Osteoblast (primary cell): ENCODE data around the gene POGLUT3. TPM values are rescaled to one million over a fixed set of nuclear protein-coding genes. Genes with fewer than 3 reads are reported as not detected.

Experiments
- DNase-seq: peaks from one replicate; pipeline ENCODE4 v3.0.0; 2011; ENCODE audit warnings: low spot score, mixed read lengths; ENCODE audit not compliant: insufficient read length; ENCODE audit errors: missing footprints
- H2AFZ ChIP-seq: 2 replicates; pipeline ENCODE4 v1.6.0; 2011; ENCODE audit warnings: mild to moderate bottlenecking, low read length
- H3K27ac ChIP-seq: 2 replicates; pipeline ENCODE4 v1.5.1; 2011; ENCODE audit warnings: mild to moderate bottlenecking, low read depth, low read length, moderate library complexity
- H3K27me3 ChIP-seq: 2 replicates; pipeline ENCODE4 v1.6.0; 2012; ENCODE audit warnings: mild to moderate bottlenecking, control low read depth, inconsistent platforms, low read length, moderate library complexity; ENCODE audit not compliant: insufficient read depth
- H3K36me3 ChIP-seq: 2 replicates; pipeline ENCODE4 v1.5.1; 2011; ENCODE audit warnings: mild to moderate bottlenecking, low read length, control low read depth, moderate library complexity; ENCODE audit not compliant: insufficient read depth
- H3K4me1 ChIP-seq: 2 replicates; pipeline ENCODE4 v1.5.1; 2011; ENCODE audit warnings: mild to moderate bottlenecking, low read length, control low read depth, moderate library complexity; ENCODE audit not compliant: insufficient read depth
- H3K4me2 ChIP-seq: 2 replicates; pipeline ENCODE4 v1.6.0; 2011; ENCODE audit warnings: mild to moderate bottlenecking, low read length; ENCODE audit not compliant: insufficient read depth
- H3K4me3 ChIP-seq: fragments of 200-600 bp; sonication (generic); 3 replicates; pipeline ENCODE4 v1.5.1; 2012; ENCODE audit warnings: mild to moderate bottlenecking, low read length, inconsistent platforms; ENCODE audit not compliant: insufficient read depth
- H3K79me2 ChIP-seq: 2 replicates; pipeline ENCODE4 v1.6.0; 2012; ENCODE audit warnings: mild to moderate bottlenecking, low read length, control low read depth, inconsistent platforms; ENCODE audit not compliant: insufficient read depth
- H3K9me3 ChIP-seq: 2 replicates; pipeline ENCODE4 v1.5.1; 2011; ENCODE audit warnings: low read depth, low read length, control low read depth
- H4K20me1 ChIP-seq: 2 replicates; pipeline ENCODE4 v1.6.0; 2012; ENCODE audit warnings: mild to moderate bottlenecking, low read length, control low read depth; ENCODE audit not compliant: insufficient read depth
- total RNA-seq: library from RNA; depleted of rRNA; stranded (reverse); fragments of >200 nt; gene quantifications from 2 replicates; pipeline ENCODE4 v1.2.3, GENCODE V29; 2012
- TF ChIP-seq, protein P1 (sequence below): IDR thresholded peaks from 2 replicates; pipeline ENCODE4 v1.5.1; 2011; ENCODE audit warnings: mild to moderate bottlenecking, low read depth, low read length, moderate library complexity; ENCODE audit errors: extremely low read depth

The POGLUT3 gene
- total RNA-seq, 1 donor: 29.0 TPM

DNA sequence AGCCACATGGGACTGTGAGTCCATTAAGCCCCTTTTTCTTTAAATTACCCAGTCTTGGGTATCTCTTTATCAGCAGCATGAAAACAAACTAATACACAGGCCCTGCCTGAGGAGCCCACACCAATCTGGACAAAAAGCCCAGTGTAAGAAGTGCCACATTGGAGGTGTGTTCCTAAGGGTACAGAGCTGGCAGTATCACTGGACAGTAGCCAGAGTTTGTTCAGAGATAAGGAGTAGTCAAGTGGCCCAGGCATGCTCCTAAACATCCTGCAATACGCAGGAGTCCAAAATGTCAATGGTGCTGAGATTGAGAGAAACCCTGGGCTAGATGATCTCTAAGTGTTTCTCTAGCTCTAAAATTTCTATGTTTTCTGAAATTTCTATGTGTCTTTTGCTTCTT, 27.0 kb upstream of the POGLUT3 start:
- Histone ChIP-seq H3K4me3 (no peak overlapping the region), H3K27ac (no peak overlapping the region), H2AFZ (no peak overlapping the region), H3K4me1 (no peaks in the 10 kb centered on the region), H3K9me3 (no peaks in the 10 kb centered on the region), H3K79me2 (no peaks in the 10 kb centered on the region), H3K36me3 (no peaks in the 10 kb centered on the region), H3K27me3 (peaks cover 11% of the 10 kb centered on the region), H3K4me2 (no peak overlapping the region), H4K20me1 (no peaks in the 10 kb centered on the region)
- DNase-seq: no peak
- TF ChIP-seq, protein P1, sequence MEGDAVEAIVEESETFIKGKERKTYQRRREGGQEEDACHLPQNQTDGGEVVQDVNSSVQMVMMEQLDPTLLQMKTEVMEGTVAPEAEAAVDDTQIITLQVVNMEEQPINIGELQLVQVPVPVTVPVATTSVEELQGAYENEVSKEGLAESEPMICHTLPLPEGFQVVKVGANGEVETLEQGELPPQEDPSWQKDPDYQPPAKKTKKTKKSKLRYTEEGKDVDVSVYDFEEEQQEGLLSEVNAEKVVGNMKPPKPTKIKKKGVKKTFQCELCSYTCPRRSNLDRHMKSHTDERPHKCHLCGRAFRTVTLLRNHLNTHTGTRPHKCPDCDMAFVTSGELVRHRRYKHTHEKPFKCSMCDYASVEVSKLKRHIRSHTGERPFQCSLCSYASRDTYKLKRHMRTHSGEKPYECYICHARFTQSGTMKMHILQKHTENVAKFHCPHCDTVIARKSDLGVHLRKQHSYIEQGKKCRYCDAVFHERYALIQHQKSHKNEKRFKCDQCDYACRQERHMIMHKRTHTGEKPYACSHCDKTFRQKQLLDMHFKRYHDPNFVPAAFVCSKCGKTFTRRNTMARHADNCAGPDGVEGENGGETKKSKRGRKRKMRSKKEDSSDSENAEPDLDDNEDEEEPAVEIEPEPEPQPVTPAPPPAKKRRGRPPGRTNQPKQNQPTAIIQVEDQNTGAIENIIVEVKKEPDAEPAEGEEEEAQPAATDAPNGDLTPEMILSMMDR: no peak

DNA sequence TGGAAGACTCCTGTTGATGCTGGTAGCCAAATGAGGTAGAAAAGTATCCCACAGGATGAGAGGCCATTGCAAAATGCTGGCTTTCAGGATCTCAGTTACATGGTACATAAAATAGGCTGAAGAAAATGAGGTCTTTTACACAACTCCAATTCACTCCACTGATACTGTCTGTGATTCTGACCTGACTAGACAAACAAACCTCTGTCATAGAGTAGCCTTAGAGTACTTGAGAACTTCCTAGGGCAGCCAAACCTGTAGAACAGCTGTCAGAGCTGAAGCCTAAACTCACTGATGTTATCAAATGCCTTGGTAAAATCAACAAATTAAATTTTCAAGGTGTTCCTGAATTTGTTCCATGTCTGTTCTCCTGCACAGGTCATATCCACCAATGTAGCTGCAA, 26.2 kb upstream of the POGLUT3 start:
- no peaks in the 10 kb centered on the region for H3K79me2 ChIP-seq
- H3K27me3 ChIP-seq: peaks cover 11% of the 10 kb centered on the region
- H3K36me3 ChIP-seq: no peaks in the 10 kb centered on the region
- H3K4me3 ChIP-seq: no peak overlapping the region
- no peaks in the 10 kb centered on the region for H3K4me1 ChIP-seq
- TF ChIP-seq, protein P1: no peak
- no peaks in the 10 kb centered on the region for H4K20me1 ChIP-seq
- H2AFZ ChIP-seq: no peak overlapping the region
- H3K27ac ChIP-seq: no peak overlapping the region
- H3K9me3 ChIP-seq: no peaks in the 10 kb centered on the region
- no peak overlapping the region for H3K4me2 ChIP-seq
- DNase-seq: no peak

DNA sequence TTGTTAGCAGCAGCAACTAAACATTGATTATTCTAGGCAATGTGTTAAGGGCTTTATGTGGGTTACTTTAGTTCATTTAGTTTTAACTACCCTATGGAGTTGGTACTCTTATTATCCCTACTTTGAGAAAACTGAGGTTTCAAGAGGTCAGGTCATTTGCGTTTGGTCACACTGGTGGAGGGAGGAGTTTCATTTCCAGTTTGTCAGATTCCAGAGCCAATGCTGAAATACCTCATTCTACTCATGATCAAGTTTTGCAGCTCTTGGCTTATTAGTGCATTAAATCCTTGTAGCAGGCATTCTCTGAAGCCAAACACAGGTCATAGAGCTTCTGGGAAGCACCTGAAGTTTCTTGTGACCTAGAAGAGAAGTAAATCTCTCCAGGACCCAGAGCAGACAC, 24.1 kb upstream of the POGLUT3 start:
- Histone ChIP-seq H4K20me1 (no peaks in the 10 kb centered on the region), H3K9me3 (no peaks in the 10 kb centered on the region), H3K79me2 (no peaks in the 10 kb centered on the region), H3K27me3 (peaks cover 10% of the 10 kb centered on the region), H3K27ac (no peak overlapping the region), H3K4me2 (no peak overlapping the region), H3K36me3 (no peaks in the 10 kb centered on the region), H2AFZ (no peak overlapping the region), H3K4me3 (no peak overlapping the region), H3K4me1 (no peaks in the 10 kb centered on the region)
- TF ChIP-seq, protein P1: no peak
- DNase-seq: no peak

DNA sequence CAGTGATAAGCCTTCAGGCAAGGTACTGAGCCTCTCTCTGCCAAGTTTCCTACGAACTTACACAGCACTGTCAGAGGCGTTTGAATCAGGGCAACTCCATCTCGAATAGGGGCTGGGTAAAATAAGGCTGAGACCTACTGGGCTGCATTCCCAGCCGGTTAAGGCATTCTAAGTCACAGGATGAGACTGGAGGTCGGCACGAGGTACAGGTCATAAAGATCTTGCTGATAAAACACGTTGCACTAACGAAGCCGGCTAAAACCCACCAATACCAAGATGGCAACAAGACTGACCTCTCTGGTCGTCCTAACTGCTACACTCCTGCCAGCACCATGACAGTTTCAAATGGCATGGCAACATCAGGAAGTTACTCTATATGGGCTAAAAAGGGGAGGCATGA, 20.4 kb upstream of the POGLUT3 start:
- no peak for DNase-seq
- Histone ChIP-seq H3K4me3 (no peak overlapping the region), H3K79me2 (no peaks in the 10 kb centered on the region), H2AFZ (no peak overlapping the region), H4K20me1 (no peaks in the 10 kb centered on the region), H3K9me3 (no peaks in the 10 kb centered on the region), H3K27ac (no peak overlapping the region), H3K36me3 (no peaks in the 10 kb centered on the region), H3K4me2 (no peak overlapping the region), H3K27me3 (peaks cover 4% of the 10 kb centered on the region), H3K4me1 (no peaks in the 10 kb centered on the region)
- TF ChIP-seq, protein P1: no peak
